WTC11 (cell line): ENCODE data around the gene TMEM108. TPM values are rescaled to one million over a fixed set of nuclear protein-coding genes. Genes with fewer than 3 reads are reported as not detected.

Experiments used
- ATAC-seq: fragments of 200-7000 bp; cut with Tn5 transposase; 2 replicates; pipeline ENCODE4 v1.10.0; 2021; ENCODE audit warnings: mild to moderate bottlenecking, moderate library complexity
- CTCF ChIA-PET: fragments of 300-600 bp; sonication (Branson Sonifier 250); formaldehyde crosslinking; loops from one replicate; lab custom pipeline; 2021; ENCODE audit warnings: antibody characterized with exemption; lab: Charles Lee
- POLR2A ChIA-PET: fragments of 350-600 bp; sonication (Branson Sonifier 250); formaldehyde crosslinking; loops from one replicate; lab custom pipeline; 2021; ENCODE audit warnings: antibody characterized with exemption; lab: Charles Lee
- DNase-seq: peaks from one replicate; pipeline ENCODE4 v3.0.0; 2021; ENCODE audit warnings: low spot score
- H3K27ac Mint-ChIP-seq: 2 replicates; pipeline ENCODE4 v1.8.0; 2021; ENCODE audit warnings: mixed read lengths
- H3K27me3 Mint-ChIP-seq: 2 replicates; pipeline ENCODE4 v1.8.0; 2021; ENCODE audit warnings: low read depth, mild to moderate bottlenecking, moderate library complexity, mixed read lengths
- H3K36me3 Mint-ChIP-seq: 2 replicates; pipeline ENCODE4 v1.8.0; 2021; ENCODE audit warnings: mixed read lengths
- H3K4me1 Mint-ChIP-seq: 2 replicates; pipeline ENCODE4 v1.8.0; 2022; ENCODE audit warnings: mixed read lengths
- H3K4me3 Mint-ChIP-seq: 2 replicates; pipeline ENCODE4 v1.8.0; 2021; ENCODE audit warnings: mild to moderate bottlenecking, moderate library complexity, mixed read lengths
- H3K9me3 Mint-ChIP-seq: 2 replicates; pipeline ENCODE4 v1.8.0; 2021; ENCODE audit warnings: mixed read lengths
- AR ChIP-seq: fragments of 250-450 bp; sonication (Bioruptor Pico); IDR thresholded peaks from 2 replicates; pipeline ENCODE4 v1.9.0; 2021; ENCODE audit warnings: mild to moderate bottlenecking
- ATF2 ChIP-seq: sonication (generic); formaldehyde crosslinking; IDR thresholded peaks from 2 replicates; pipeline ENCODE4 v1.8.1; 2022; ENCODE audit warnings: low read depth, missing genetic modification reagents, borderline replicate concordance
- CTCF ChIP-seq: fragments of 200-600 bp; IDR thresholded peaks from 2 replicates; pipeline ENCODE4 v1.8.0; 2022; ENCODE audit warnings: antibody characterized with exemption
- E2F5 ChIP-seq: sonication (generic); formaldehyde crosslinking; IDR thresholded peaks from 2 replicates; pipeline ENCODE4 v1.8.1; 2022; ENCODE audit warnings: mild to moderate bottlenecking, moderate library complexity, missing genetic modification reagents
- ERG ChIP-seq: fragments of 250-450 bp; sonication (Bioruptor Pico); IDR thresholded peaks from 2 replicates; pipeline ENCODE4 v1.8.0; 2021; ENCODE audit warnings: mild to moderate bottlenecking
- ETV6 ChIP-seq: sonication (generic); formaldehyde crosslinking; IDR thresholded peaks from 2 replicates; pipeline ENCODE4 v1.8.1; 2022; ENCODE audit warnings: mild to moderate bottlenecking, missing genetic modification reagents
- FOXP1 ChIP-seq: sonication (generic); formaldehyde crosslinking; IDR thresholded peaks from 2 replicates; pipeline ENCODE4 v1.8.0; 2022; ENCODE audit warnings: missing genetic modification reagents, mild to moderate bottlenecking, moderate library complexity, borderline replicate concordance
- HMGA2 ChIP-seq: fragments of 250-450 bp; sonication (Bioruptor Pico); IDR thresholded peaks from 2 replicates; pipeline ENCODE4 v1.4.0; 2021; ENCODE audit warnings: mild to moderate bottlenecking, moderate library complexity
- IRF2 ChIP-seq: sonication (generic); formaldehyde crosslinking; IDR thresholded peaks from 2 replicates; pipeline ENCODE4 v1.8.0; 2022; ENCODE audit warnings: low read depth, missing genetic modification reagents, borderline replicate concordance
- JUN ChIP-seq: sonication (generic); formaldehyde crosslinking; IDR thresholded peaks from 2 replicates; pipeline ENCODE4 v1.8.0; 2023; ENCODE audit warnings: mild to moderate bottlenecking, missing genetic modification reagents
- RELA ChIP-seq: sonication (generic); formaldehyde crosslinking; IDR thresholded peaks from 2 replicates; pipeline ENCODE4 v1.8.1; 2022; ENCODE audit warnings: missing genetic modification reagents, mild to moderate bottlenecking, borderline replicate concordance
- SMAD4 ChIP-seq: sonication (generic); formaldehyde crosslinking; IDR thresholded peaks from 2 replicates; pipeline ENCODE4 v1.8.0; 2022; ENCODE audit warnings: mild to moderate bottlenecking, missing genetic modification reagents
- TP53 ChIP-seq: sonication (generic); formaldehyde crosslinking; IDR thresholded peaks from 2 replicates; pipeline ENCODE4 v1.8.1; 2023; ENCODE audit warnings: mild to moderate bottlenecking, missing genetic modification reagents
- USF1 ChIP-seq: sonication (generic); formaldehyde crosslinking; IDR thresholded peaks from 2 replicates; pipeline ENCODE4 v1.8.0; 2022; ENCODE audit warnings: mild to moderate bottlenecking, missing genetic modification reagents
- ZBTB21 ChIP-seq: sonication (generic); formaldehyde crosslinking; IDR thresholded peaks from 2 replicates; pipeline ENCODE4 v1.8.1; 2023; ENCODE audit warnings: mild to moderate bottlenecking, missing genetic modification reagents, borderline replicate concordance
- ZBTB43 ChIP-seq: sonication (generic); formaldehyde crosslinking; IDR thresholded peaks from 2 replicates; pipeline ENCODE4 v1.8.1; 2023; ENCODE audit warnings: mild to moderate bottlenecking, missing genetic modification reagents
- ZNF138 ChIP-seq: sonication (generic); formaldehyde crosslinking; conservative IDR thresholded peaks from 2 replicates; pipeline ENCODE4 v1.8.1; 2022; ENCODE audit warnings: mild to moderate bottlenecking, moderate library complexity, missing genetic modification reagents
- ZNF416 ChIP-seq: fragments of 250-450 bp; sonication (Bioruptor Pico); IDR thresholded peaks from 2 replicates; pipeline ENCODE4 v1.9.0; 2021; ENCODE audit warnings: mild to moderate bottlenecking, inconsistent platforms
- ZNF423 ChIP-seq: fragments of 250-450 bp; sonication (Bioruptor Pico); IDR thresholded peaks from 2 replicates; pipeline ENCODE4 v2.1.2; 2022; ENCODE audit warnings: mild to moderate bottlenecking, moderate library complexity
- ZNF512 ChIP-seq: sonication (generic); formaldehyde crosslinking; IDR thresholded peaks from 2 replicates; pipeline ENCODE4 v1.8.1; 2022; ENCODE audit warnings: missing genetic modification reagents, borderline replicate concordance
- ZNF671 ChIP-seq: fragments of 250-450 bp; sonication (Bioruptor Pico); IDR thresholded peaks from 2 replicates; pipeline ENCODE4 v1.8.0; 2021; ENCODE audit warnings: mild to moderate bottlenecking
- total RNA-seq: library from RNA; stranded (reverse); gene quantifications from 3 replicates; pipeline ENCODE4 v1.2.3, GENCODE V29; 2021

Gene TMEM108
- total RNA-seq, 1 experiment from 2014 or later = 14.7 TPM

GRCh38 chr3:133295944-133296917 is 258.0 kb downstream of the TMEM108 start:
- H3K27ac Mint-ChIP-seq = no peak overlapping the region; the same call in 1 of the 2 replicates
- ChIA-PET POLR2A (no interaction called here), CTCF (interaction anchor here (0.8 kb wide), 1 partner anchor 255 kb away, joined by 4 read pairs; no protein-coding TSS in a partner anchor)
- H3K4me3 Mint-ChIP-seq = no peak overlapping the region
- H3K4me1 Mint-ChIP-seq = peaks cover 18% of the 10 kb centered on the region
- H3K27me3 Mint-ChIP-seq = no peaks in the 10 kb centered on the region
- H3K9me3 Mint-ChIP-seq = no peaks in the 10 kb centered on the region
- TF ChIP-seq ZBTB21 (CRISPR knock-in tag) (no peak), HMGA2 (no peak), RELA (no peak), ZNF138 (CRISPR knock-in tag) (no peak), TP53 (CRISPR knock-in tag) (no peak), ZNF416 (CRISPR knock-in tag) (no peak), USF1 (CRISPR knock-in tag) (no peak), E2F5 (no peak), ZBTB43 (CRISPR knock-in tag) (no peak), ZNF512 (CRISPR knock-in tag) (no peak), ETV6 (CRISPR knock-in tag) (no peak), ZNF423 (CRISPR knock-in tag) (no peak), IRF2 (no peak), ERG (no peak), CTCF (no peak), ZNF671 (CRISPR knock-in tag) (no peak)
- no peak for ATAC-seq
- no peaks in the 10 kb centered on the region for H3K36me3 Mint-ChIP-seq
- DNase-seq = no peak

- POLR2A ChIA-PET = interaction anchor here (0.5 kb wide), 1 partner anchor 190 kb away, joined by 3 read pairs; no protein-coding TSS in a partner anchor
- H3K27ac Mint-ChIP-seq = no peak overlapping the region
- ATAC-seq (no peak), DNase-seq (no peak)
- no peaks in the 10 kb centered on the region for H3K27me3 Mint-ChIP-seq
- H3K36me3 Mint-ChIP-seq = no peaks in the 10 kb centered on the region
- H3K9me3 Mint-ChIP-seq = no peaks in the 10 kb centered on the region
- H3K4me1 Mint-ChIP-seq = peaks cover 22% of the 10 kb centered on the region
- no peak overlapping the region for H3K4me3 Mint-ChIP-seq
- CTCF ChIA-PET = interaction anchor here (0.8 kb wide), 1 partner anchor 256 kb away, joined by 4 read pairs; no protein-coding TSS in a partner anchor
- no peak for TF ChIP-seq JUN (CRISPR knock-in tag)
- no peak for TF ChIP-seq AR (CRISPR knock-in tag)
- TF ChIP-seq ATF2 (CRISPR knock-in tag) = no peak
- no peak for TF ChIP-seq SMAD4 (CRISPR knock-in tag)
- TF ChIP-seq FOXP1 (CRISPR knock-in tag) = no peak
Measured at GRCh38 chr3:133296981-133297380, 258.8 kb downstream of the TMEM108 start.
